Kidney (tissue), 14 donors: Measurements from ENCODE around the gene MAD1L1. TPM values are rescaled to one million over a fixed set of nuclear protein-coding genes. Genes with fewer than 3 reads are reported as not detected.

Source experiments
- DNase-seq, 5 donors: peaks; one replicate each; pipeline ENCODE4 v3.0.0-alpha.2; 2013 to 2020
- FAIRE-seq: peaks from 2 replicates; lab custom pipeline; 2012; peaks lifted over from hg19 to GRCh38; lab: Jason Lieb, UNC
- H3K27ac ChIP-seq, 2 donors: one replicate each; pipeline ENCODE4 v1.7.0; 2013; ENCODE audit warnings: low read depth in 2 of 2, low read length in 2 of 2, inconsistent platforms in 1 of 2
- H3K27me3 ChIP-seq: one replicate; pipeline ENCODE4 v1.7.1; 2013; ENCODE audit warnings: low read length, inconsistent platforms; ENCODE audit not compliant: control insufficient read depth, insufficient read depth
- H3K36me3 ChIP-seq, 3 donors: one replicate each; pipeline versions ENCODE4 v1.7.0 to v1.7.1; 2013; ENCODE audit warnings: low read length in 3 of 3, control low read depth in 1 of 3, inconsistent platforms in 1 of 3; ENCODE audit not compliant: insufficient read depth in 3 of 3, control insufficient read depth in 2 of 3
- H3K4me1 ChIP-seq, 3 donors: one replicate each; pipeline versions ENCODE4 v1.7.0 to v1.7.1; 2013; ENCODE audit warnings: low read length in 3 of 3, inconsistent platforms in 1 of 3, low read depth in 1 of 3; ENCODE audit not compliant: control insufficient read depth in 2 of 3, insufficient read depth in 2 of 3
- H3K4me3 ChIP-seq, 3 donors: one replicate each; pipeline versions ENCODE4 v1.7.0 to v1.8.1; 2013; ENCODE audit warnings: low read length in 3 of 3, control low read depth in 1 of 3, inconsistent platforms in 1 of 3
- H3K9ac ChIP-seq, 3 donors: one replicate each; pipeline versions ENCODE4 v1.7.0 to v1.7.1; 2013; ENCODE audit warnings: low read length in 3 of 3, control low read depth in 1 of 3, inconsistent platforms in 1 of 3
- H3K9me3 ChIP-seq, 3 donors: one replicate each; pipeline versions ENCODE4 v1.7.0 to v1.7.1; 2013; ENCODE audit warnings: low read length in 3 of 3, control low read depth in 1 of 3, inconsistent platforms in 1 of 3; ENCODE audit not compliant: control insufficient read depth in 2 of 3, insufficient read depth in 1 of 3
- intact Hi-C: fragments of 100-400 bp; cut with DNase I; formaldehyde crosslinking; loops from one replicate; pipeline ENCODE4 v1.11.1; 2022
- polyA plus RNA-seq: library from polyadenylated mRNA; stranded (reverse); fragments of 350-450 nt; fragmentation: Illumina TruSeq; extraction: RNeasy Lipid Tissue Mini Kit (QIAGEN cat#74804); gene quantifications from one replicate; pipeline ENCODE4 v1.2.3, GENCODE V29; 2014; ENCODE audit warnings: low read depth, low replicate concordance; ENCODE audit not compliant: insufficient read depth
- total RNA-seq: library from RNA; stranded (reverse); fragmentation: NEBNext Ultra II Directional; extraction: Animal tissue kit (Norgen Biotek cat#: 25700); gene quantifications from one replicate; pipeline ENCODE4 v1.2.1, GENCODE V29; 2021
- TF ChIP-seq, protein P1 (sequence below): IDR thresholded peaks from 3 replicates; pipeline ENCODE4 v1.5.1; 2012; ENCODE audit warnings: mild to moderate bottlenecking, moderate library complexity, borderline replicate concordance; ENCODE audit not compliant: insufficient read depth; ENCODE audit errors: extremely low read depth
- donor health status: control.
- donor health status: control.
- donor health status: control.
- donor health status: control.
- donor health status: control.
- donor health status: DM: yes; HTN: yes; CAD: no.
- donor health status: Normal renal cell carcinoma (clear cell type).

Gene MAD1L1
- total and polyA plus RNA-seq, 2 donors from 2014 or later = 33.2 to 45.2 TPM

DNA sequence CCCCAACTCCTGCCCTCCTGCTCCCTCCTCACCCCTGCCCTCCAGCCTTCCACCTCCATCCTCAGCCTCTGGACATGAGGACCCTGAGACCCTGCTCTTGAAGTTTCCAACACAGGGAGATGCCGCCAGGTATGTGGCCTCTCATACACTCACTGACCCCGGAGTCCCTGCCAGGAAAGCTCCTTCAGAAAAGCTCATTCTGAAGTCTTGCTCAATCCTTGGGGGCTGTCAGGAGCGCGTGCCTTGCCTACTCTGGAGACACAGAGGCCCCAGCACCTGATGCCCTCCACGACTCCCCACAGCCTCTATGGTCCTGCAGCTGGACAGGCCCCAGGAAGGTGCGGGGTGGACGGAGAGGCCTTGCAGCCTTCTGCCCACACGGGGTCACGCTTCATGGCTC lies 20.3 kb upstream of the MAD1L1 start:
- intact Hi-C loops = no loop called here
- no peak overlapping the region for H3K27ac ChIP-seq
- no peaks in the 10 kb centered on the region for H3K9me3 ChIP-seq
- FAIRE-seq (no peak), DNase-seq (no peak)
- H3K9ac ChIP-seq = no peak overlapping the region
- no peaks in the 10 kb centered on the region for H3K27me3 ChIP-seq
- no peaks in the 10 kb centered on the region for H3K36me3 ChIP-seq
- TF ChIP-seq, protein P1, sequence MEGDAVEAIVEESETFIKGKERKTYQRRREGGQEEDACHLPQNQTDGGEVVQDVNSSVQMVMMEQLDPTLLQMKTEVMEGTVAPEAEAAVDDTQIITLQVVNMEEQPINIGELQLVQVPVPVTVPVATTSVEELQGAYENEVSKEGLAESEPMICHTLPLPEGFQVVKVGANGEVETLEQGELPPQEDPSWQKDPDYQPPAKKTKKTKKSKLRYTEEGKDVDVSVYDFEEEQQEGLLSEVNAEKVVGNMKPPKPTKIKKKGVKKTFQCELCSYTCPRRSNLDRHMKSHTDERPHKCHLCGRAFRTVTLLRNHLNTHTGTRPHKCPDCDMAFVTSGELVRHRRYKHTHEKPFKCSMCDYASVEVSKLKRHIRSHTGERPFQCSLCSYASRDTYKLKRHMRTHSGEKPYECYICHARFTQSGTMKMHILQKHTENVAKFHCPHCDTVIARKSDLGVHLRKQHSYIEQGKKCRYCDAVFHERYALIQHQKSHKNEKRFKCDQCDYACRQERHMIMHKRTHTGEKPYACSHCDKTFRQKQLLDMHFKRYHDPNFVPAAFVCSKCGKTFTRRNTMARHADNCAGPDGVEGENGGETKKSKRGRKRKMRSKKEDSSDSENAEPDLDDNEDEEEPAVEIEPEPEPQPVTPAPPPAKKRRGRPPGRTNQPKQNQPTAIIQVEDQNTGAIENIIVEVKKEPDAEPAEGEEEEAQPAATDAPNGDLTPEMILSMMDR = no peak
- no peak overlapping the region for H3K4me3 ChIP-seq
- H3K4me1 ChIP-seq = peaks cover 0 to 2% (median 0%) of the 10 kb centered on the region in 3 donors

DNA sequence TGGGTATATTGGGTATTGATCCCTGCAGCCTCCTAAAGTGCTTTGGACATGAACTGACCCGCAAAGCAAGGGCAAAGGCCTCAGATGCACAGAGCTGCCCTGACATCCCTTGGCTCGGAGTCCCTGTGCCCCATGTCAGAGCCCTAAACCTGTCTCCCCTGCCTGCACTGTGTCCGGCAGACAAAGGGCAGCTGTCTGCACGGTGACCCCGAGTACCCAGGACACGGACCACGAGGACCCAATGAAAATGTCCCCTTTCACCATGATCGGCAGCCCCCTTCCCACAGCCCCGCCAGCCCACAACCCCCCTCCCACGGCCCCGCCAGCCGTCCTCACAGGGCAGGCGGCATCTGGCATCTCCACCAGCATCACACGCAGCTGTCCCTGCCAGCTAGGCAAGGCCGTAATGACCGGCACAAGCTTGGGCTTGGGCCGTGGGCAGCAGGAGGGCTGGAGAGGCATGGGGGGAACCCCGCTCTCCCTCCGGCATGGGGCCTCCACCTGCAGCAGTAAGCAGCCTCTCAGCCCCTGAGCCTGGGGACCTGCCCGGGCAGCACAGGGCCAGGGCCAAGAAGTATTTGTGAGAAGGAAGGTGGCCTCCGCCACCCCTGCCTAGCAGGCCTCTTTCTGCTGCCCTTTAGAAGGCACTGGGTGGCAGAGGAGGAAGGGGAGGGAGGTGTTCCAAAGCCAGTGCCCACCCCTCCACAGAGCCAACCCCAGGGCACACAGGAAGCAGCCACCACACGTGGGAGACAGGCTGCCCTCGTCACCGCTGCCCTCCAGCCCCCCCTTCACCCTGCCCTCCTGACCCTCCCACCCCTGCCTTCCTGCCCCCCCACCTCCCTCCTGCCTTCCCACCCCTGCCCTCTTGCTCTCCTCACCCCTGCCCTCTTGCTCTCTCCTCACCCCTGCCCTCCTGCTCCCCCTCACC lies 19.4 kb upstream of the MAD1L1 start:
- DNase-seq (no peak), FAIRE-seq (no peak)
- Histone ChIP-seq H3K27me3 (no peaks in the 10 kb centered on the region), H3K4me3 (no peak overlapping the region), H3K4me1 (peaks cover 0 to 2% (median 0%) of the 10 kb centered on the region in 3 donors), H3K36me3 (no peaks in the 10 kb centered on the region), H3K27ac (no peak overlapping the region), H3K9me3 (no peaks in the 10 kb centered on the region), H3K9ac (no peak overlapping the region)
- TF ChIP-seq, protein P1 = no peak
- intact Hi-C loops = no loop called here

- no peak overlapping the region for H3K4me3 ChIP-seq
- no peaks in the 10 kb centered on the region for H3K9me3 ChIP-seq
- no peaks in the 10 kb centered on the region for H3K27me3 ChIP-seq
- DNase-seq (no peak), FAIRE-seq (no peak)
- H3K36me3 ChIP-seq = no peaks in the 10 kb centered on the region
- no peak overlapping the region for H3K27ac ChIP-seq
- H3K9ac ChIP-seq = no peak overlapping the region
- intact Hi-C loops = no loop called here
- TF ChIP-seq, protein P1 = no peak
- peaks cover 0 to 2% (median 0%) of the 10 kb centered on the region in 3 donors for H3K4me1 ChIP-seq
These were observed 18.6 kb upstream of the MAD1L1 start for GRCh38 chr7:2251381-2251780.
